Stimulated activated CD4-positive, alpha-beta T cell treated with anti-CD3 and anti-CD28 coated beads, Interleukin-4, amount 100 ng/mL, for 24 hours (primary cell): ENCODE results near the gene MAP4.
"Not testable (repeated sequence)": the region's sequence is repeated elsewhere in the genome, so short reads cannot be mapped to it uniquely, and the experiment has no call there.

Experiments used
- DNase-seq: peaks from one replicate; pipeline ENCODE4 v3.0.0-alpha.2; 2020

Gene MAP4

DNA sequence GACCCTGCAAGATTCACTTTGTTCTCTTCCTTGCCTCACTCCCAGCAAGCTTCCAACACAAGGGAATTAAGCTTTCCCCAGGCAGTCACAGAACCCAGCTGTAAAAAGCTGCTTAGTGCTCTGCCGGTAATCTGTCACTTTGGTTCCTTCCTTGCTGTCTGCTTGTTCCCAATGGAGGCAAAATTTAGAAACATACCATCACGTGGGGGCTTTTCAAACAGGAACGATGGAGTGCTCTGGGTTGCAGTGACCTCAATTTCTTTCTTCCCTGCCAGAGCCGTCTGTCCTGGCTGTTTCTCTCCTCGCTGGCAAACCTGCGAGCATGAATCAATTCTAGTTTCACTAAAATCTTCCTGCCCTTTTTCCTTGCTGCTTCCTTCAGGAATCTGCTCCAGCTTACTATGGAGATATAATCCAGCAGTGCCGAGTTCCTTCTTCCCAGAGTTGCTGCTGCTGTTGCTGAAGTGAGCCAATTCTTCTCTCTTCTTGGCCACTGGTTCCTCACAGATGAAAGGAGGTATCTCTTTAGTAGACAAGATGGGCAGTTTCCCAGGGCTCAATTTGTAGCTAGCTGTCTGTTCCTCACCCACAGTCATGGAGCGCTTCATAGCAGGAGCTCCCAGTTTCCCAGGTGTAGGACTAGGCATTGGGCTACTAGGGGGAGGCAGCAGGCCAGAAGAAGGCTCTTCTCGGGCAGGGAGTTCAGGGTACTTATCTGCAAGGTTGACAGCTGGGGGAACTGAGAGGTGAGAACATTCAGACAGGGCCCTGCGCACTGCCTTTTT is 125.2 kb downstream of the MAP4 start:
- no peak for DNase-seq

DNA sequence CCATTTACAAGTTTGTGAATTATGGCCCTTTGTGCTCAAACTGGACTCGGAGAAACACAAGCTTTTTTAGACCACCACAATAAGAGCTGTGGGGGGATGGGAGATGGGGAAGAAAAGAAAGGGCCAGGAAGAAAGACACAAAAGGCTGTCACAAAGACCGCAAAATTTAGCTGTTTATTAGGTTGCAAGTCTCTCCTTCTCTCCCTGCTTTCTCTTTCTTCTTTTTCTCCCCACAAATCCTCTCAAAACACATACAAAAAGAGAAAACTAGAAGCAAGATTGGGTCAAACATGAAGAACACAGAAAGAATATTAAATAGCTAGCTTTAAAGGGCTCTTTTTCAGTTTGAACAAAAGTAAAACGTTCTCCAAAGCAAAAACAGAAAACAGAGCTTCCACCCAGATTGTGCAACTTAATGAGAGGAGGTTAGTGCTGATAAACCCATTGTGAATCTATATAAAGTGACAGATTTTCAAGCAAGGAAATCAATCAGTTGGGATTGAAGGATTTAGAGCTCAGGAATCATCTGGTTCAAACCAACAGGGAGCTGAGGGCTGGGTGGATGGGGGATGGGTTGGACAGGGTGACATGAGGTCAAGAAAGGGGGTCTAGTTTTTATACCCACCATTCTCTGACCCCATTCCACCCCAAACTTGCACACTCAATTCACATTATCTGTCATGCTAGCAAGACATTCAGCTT is 125.9 kb downstream of the MAP4 start:
- no peak for DNase-seq

DNA sequence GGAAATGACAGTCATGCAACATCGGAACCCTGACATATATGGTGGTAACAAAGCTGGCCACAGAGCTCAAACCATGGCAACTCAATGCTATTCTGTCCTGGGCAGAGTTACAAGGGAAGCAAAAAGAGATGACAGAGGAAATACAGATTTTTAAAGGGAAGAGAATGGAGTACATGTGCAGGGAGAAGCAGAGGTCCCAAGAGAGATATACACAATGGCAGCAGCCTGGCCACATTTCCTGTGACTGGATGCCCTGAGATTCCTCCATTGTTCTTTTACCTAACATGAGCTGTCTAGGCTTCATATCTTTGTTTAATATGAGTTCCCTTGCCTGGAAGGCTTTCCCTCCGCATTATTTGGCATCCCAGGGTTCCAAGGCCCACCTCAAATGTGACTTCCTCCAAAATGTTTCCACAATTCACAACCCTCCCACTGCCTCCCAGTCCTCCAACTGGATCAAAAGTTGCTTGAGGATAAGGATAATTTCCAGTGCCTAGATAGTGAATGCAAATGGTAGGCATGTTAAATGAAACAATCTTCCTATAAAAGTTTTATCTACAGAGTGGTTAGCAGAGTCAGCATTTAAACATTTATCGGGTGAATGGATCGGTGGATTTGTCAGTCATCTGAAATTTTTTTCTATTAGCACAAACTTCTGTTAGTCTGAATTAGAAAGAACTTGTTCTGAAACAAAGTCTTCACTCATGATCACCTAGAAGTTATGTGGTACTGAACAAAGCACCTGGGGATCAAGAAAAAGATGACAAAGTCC is 127.0 kb downstream of the MAP4 start:
- no peak for DNase-seq

DNA sequence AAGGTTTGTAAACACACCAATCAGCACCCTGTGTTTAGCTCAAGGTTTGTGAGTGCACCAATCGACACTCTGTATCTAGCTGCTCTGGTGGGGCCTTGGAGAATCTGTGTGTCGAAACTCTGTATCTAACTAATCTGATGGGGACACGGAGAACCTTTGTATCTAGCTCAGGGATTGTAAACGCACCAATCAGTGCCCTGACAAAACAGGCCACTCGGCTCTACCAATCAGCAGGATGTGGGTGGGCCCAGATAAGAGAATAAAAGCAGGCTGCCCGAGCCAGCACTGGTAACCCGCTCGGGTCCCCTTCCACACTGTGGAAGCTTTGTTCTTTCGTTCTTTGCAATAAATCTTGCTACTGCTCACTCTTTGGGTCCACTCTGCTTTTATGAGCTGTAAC is 128.2 kb downstream of the MAP4 start:
- DNase-seq, result not testable (repeated sequence)

DNA sequence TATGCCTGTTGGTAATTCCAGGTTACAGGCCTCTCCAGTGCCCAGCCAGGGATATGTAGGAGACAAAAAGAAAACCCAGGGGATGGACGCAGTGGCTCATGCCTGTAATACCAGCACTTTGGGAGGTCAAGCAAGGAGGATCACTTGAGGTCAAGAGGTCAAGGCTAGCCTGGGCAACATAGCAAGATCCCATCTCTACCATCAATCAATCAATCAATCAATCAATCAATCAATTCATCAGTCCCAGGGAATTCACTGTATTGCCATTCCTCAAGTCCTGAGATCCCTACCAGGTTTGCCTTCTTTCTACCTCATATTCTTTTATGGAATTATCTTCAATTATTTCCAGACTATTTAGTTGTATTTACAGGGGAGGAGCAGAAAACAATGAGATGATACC is 131.0 kb downstream of the MAP4 start:
- no peak for DNase-seq

DNA sequence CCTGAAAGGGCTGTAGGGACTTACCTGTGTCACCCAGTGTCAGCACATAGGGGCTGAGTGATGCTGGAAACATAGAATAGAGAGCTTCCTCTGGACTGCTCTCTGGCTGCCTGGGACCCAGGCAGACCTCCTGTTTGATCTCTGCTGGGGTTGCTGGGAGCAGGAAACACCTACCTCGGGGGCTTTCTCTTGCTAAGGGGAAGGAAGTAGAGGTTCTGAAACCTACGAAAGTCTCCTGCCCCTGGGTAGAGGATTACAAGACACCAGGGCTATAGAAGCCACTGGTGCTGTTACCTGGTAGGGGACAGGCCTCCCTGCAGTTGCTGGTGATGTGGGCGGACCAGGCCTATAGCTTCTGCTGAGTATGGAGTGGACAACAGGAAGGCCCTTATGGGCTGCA is 131.6 kb downstream of the MAP4 start:
- no peak for DNase-seq

DNA sequence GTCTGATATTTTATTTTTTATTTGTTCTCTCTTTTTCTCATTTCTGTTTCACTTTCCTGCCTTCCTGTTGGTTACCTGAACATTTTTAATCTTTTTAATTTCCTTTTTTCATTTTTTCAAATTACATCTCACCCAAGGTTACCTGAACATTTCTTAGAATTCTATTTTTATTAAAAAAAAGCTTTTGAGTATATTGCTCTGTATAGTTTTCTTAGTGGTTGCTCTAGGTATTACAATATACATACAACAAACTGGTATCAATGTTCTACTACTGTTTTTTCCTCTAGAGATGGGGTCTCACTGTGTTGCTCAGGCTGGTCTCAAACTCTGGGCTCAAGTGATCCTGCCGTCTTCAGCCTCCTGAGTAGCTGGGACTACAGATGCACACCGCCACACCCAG is 133.9 kb downstream of the MAP4 start:
- DNase-seq, result no peak

DNA sequence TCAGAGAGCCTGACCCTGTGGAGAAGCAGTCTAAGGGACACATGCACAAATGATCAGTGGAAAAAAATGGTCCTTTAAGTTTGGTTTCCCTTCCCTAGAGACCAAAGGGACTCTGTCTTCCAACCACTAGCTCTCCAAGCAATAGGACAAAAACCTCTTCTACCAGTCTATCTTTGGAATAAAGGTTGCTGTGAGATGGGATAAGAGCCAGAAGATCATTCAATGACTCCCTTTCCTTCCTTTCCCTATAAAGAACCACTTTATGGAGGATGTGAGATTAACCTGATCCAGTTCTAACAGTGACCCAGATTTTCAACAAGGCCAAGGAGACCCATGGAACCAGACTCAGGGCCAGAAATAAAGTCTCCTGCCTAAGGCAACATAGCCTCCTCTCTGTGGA is 138.5 kb downstream of the MAP4 start:
- DNase-seq, result no peak

DNA sequence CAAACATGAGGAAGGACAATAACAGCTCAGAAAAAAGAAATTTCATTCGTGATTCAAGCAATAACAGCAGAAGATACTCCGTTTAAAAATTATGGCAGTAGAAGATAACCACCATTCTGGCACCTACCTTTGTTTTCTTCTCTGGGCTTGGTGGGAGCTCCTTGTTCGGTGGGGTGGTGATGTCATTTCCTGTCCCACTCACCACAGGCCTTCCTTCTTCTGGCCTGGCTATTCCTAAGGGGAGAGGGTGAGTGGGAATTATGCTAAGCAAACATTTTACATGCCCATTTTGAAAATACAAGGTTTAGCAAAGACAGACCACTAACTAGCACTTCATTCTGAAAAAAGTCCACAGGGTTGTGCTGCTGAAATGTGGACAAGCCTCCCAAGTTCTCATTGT is 138.9 kb downstream of the MAP4 start:
- no peak for DNase-seq

DNA sequence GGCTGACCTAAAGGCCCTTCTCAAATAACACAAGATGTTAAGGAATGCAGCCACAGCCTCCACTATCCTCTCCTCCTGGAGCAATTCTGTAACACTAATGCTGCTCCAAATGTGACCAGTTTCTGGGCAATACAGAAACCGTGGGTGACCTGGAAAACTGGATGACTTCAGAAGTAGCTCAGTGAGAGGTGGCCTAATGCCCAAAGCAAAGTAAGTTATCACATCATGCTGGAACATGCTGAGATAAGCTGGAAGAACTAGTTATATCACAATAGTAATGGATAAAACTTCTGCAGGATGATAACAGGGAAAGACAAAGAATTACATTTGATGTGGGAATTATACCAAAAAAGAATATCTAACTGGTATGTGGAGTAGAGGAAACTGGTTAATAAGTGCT is 141.3 kb downstream of the MAP4 start:
- DNase-seq, result no peak

DNA sequence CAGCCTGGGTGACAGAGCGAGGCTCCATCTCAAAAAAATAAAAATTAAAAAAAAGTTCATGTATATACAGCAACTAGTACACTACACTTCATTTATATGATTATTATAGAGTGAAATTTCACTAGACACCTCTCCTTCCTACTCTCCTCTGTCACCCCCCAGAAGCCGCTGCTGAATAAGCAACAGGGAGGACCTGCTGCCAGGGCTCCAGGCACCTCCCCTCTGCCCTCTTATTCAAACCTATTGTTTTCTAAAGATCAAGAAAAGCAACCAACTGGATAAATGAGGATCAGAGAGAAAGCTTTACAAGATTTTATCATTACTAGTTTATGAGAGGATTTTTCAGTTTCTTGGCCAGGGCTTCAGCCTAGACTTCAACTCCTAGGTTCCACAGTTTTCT is 141.8 kb downstream of the MAP4 start:
- DNase-seq, result no peak

DNA sequence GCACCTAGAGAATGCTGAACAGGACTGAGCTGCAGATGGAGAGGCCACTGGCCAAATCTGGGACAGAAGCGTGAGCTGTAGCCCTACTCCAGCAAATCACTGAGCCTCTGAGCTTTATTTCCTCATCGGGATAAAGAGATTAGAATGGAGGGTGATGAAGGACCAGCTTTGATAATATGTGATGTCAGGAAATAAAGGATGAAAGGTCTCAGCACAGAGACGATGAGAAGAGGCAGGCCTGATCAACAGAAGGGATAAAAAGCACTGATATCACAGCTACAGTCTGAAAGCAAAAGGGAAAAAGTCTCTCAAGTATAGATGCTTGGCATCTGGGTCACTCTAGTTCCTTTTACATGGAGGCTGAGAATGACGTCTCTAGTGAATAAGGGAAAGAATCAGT is 143.3 kb downstream of the MAP4 start:
- no peak for DNase-seq

DNA sequence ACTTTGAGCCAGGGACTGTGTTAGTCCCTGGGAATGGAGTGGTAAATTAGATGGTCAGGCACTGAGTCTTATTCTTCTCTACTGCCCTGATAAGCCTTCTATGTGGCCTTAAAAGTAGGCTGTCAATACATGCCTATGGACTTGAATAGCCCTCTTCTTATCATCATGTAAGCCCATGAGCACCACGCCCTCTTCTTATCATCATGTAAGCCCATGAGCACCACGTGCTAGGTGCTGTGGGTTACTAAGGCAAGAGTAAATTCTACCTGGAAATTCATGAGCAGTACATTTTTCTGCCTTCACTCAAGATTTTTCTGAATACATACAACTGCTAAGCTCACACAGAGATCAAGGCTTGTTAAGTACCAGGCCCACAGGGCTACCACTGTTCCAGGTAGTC is 144.8 kb downstream of the MAP4 start:
- no peak for DNase-seq

DNA sequence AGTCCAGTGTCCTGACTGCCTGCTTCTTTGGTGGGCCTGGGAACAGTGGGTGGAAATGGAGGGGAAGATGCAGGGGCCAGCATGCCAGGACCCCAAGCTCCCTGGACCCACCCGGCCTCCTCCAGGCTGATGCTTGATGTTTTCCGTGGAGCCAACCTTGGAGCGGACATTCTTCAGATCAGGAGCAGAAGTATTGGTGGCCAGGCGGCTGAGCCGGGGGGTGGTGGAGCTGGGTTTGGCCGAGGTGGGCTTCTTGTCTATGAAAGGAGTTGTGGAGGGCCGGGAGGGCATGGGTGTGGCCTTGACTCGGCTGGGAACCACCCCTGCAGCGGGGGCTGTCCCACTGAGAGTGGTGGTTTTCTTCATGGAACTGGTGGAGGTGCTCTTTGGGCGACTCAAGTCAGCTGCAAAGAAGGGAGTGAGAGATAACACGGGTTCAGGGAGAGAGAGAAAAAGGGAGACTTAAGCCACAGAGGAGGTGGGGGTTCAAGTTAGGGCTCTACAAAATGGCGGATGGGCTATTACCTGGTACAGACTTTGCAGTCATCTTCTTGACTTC is 145.4 kb downstream of the MAP4 start:
- DNase-seq, result no peak

DNA sequence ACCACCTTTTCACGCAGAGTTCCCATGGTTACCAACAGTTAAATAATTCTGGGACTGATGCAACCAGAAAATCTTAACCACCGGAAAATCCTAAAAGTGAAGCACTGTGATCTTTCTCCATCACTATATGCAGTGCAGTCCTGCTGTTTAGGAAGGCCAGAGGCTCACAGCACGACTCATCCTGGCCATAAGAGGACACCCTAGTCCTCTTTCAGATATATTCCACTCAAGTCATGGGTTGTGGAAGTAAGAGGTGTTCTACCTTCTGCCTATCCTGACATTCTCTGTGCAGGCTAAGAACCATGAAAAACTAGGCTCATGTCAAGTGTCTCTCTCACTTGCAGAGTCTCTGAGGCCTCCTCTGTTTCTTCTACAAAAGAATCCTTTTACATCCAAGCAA is 146.1 kb downstream of the MAP4 start:
- DNase-seq, result no peak

DNA sequence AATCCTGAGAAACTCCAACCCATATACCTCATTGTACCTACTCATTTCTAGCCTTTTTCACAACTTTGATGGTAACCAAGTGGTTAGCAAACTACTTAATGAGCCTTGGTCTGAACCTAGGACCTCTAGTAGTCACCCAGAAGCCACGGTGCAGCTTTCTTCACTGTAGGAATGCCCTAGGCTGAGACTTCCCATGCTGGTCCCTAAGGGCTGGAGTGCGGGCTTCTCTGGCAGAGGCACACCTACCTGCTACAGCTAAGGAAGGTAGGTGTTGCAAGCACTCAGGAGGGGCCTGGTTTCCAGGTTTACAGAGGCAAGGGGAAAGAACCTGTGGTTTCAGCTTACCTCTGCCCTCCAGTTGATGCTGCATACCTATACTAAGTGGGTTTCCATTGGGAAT is 147.9 kb downstream of the MAP4 start:
- DNase-seq, result no peak

DNA sequence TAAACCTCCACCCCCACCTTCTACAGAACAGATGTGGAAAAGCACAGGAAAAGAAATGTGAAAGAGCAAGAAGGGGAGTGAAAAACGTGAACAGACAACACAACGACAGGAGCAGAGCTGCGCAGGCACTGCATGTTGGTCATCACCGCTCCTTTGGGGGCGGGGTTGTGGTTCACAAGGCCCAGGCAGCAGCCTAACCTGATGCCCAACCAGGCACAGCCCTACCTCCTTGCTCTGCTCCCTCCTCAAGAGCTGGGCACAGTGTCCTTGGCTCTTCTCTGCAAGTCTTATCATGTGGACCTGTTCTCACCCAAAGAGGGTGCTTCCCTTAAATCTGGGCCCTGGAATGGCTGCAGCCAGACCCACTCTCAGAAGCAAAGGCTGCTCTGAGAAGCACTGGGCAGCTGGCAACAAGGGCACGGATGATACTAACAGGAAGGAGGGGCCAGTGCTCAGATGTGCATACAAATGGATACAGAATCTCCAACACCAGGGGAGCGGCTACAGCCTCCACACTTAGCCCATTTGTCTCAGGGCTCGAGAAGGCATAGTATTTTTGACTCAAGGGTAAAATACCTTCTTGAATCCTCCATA is 148.7 kb downstream of the MAP4 start:
- no peak for DNase-seq

DNA sequence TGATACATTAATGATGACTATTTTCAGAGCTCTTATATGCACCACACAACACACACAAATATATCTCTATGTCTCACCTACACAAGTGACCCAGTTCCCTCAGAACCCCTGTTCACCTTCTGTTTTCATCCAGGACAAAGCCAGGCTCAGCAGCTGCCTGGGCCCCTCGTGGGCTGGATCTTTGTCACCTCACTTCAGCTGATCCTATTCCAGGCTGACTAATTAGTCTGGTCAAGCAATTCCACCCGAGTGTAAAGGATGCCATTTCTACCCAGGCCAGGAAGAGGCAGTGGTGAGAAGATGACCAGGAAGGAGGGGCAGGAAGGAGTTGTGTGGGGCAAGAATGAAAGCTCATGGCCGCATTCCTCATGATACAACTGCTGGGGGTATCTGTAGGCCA is 151.0 kb downstream of the MAP4 start:
- DNase-seq, result no peak

DNA sequence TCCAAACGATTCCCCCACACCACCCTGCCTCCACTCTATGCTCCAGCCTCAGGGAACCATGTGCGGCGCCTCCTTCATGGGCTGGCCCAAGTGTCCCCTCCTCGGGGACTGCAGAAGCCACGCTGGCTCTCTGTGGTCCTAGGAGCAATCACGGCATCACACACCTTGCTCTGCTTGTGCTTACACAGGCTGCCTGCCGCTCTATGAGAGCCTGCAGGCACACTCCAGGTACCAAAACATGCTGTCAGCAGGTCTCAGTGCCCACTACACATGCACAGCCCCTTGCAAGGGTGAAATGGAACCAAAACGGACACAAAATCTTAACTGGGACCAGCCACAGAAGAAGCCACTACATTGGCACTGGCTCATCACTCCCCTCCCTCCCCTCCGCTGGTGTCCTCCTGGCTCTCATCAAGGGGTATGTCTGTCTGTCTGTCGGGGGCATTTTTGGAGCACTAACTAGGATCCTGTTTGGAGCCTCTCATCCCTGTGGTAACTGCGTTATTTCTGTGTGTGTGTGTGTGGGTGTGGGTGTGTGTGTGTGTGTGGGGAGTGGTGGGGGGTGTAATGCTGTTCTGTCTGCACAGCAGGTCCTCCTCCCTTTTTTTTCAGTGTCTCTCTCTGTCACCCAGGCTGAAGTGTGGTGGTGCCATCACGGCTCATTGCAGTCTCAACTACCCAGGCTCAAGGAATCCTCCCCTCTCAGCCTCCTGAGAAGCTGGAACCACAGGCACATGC is 152.7 kb downstream of the MAP4 start:
- no peak for DNase-seq

DNA sequence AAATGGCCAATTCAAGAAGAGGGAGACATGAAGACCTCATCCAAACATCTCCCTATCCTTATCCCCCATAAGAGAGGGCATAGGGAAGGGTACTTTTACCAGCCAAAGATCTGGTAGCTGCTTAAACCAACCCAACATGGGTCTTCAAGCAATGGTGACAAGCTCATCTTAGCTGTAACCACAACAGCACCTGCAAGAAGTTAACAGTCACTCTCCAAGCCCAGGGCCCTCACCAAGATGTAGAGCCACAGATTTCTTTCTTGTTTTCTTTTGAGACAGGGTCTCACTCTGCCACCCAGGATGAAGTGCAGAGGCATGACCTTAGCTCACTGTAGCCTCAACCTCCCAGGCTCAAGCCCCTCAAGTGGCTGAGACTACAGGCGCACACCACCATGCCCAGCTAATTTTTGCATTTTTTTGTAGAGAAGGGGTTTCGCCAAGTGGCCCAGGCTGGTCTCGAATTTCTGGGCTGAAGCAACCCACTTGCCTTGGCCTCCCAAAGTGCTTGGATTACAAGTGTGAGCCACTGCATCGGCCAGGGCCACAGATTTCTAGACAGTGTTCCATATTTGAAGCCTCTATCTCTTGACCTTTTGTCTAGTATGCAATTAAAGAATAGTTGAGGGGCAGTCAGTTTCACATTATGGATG is 156.1 kb downstream of the MAP4 start:
- no peak for DNase-seq

DNA sequence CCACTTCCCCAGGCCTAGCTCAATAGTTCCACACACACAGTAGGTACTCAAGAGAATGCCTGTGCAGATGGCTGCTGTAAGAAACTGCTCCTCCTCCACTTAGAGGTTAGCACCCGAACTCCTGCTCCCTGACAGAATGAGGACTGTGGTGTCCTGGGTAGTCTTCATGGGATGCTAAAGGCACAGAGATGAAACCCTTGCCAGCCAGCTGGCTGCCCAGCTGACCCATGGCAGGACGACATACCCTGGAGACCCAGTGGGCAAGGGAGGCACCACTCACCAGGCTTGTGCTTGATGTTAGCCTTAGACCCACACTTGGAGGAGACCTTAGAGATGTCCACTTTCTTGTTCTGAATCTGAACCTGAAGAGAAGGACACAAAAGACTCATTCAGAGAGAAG is 159.1 kb downstream of the MAP4 start:
- DNase-seq, result no peak

DNA sequence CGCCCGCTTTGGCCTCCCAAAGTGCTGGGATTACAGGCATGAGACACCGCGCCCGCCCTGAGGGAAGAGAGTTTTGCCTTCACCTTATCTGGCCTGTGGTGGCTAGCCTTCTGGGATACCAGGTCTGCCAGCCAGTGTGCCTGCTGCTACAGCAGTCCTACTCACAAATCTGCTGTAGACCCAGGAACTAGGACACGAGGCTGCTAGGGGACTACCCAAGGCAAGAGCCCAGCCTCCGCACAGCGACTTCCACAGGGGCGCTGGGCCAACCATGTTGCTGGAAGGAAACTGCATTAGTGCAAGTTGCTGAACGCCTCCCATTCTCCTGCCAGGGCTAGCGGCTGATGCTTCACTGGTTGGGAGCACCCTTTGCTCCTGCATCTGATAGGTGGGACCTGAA is 159.5 kb downstream of the MAP4 start:
- no peak for DNase-seq
